Mesodermal cell (in vitro differentiated cells): ENCODE results near the gene D2HGDH.

ENCODE experiments used
- H3K27ac ChIP-seq: 2 replicates; pipeline ENCODE4 v1.7.0; 2013; ENCODE audit warnings: mild to moderate bottlenecking, low read depth, low read length, moderate library complexity; ENCODE audit not compliant: severe bottlenecking
- H3K36me3 ChIP-seq: 2 replicates; pipeline ENCODE4 v1.7.1; 2013; ENCODE audit warnings: mild to moderate bottlenecking, low read length, moderate library complexity; ENCODE audit not compliant: control insufficient read depth, insufficient read depth
- H3K4me1 ChIP-seq: one replicate; pipeline ENCODE4 v1.7.1; 2013; ENCODE audit warnings: mild to moderate bottlenecking, low read length; ENCODE audit not compliant: insufficient read depth, control insufficient read depth, poor library complexity, severe bottlenecking
- H3K4me3 ChIP-seq: 2 replicates; pipeline ENCODE4 v1.7.0; 2013; ENCODE audit warnings: low read length, control low read depth, mild to moderate bottlenecking; ENCODE audit not compliant: insufficient read depth, poor library complexity, severe bottlenecking; ENCODE audit errors: extremely low read depth
- H3K9me3 ChIP-seq: 2 replicates; pipeline ENCODE4 v1.7.1; 2013; ENCODE audit warnings: mild to moderate bottlenecking, low read length, moderate library complexity; ENCODE audit not compliant: control insufficient read depth
- WGBS, 2 experiments: methylation state at CpG; one replicate each; pipeline ENCODE4 v1.1.5; 2013; ENCODE audit warnings: missing lambda C conversion rate in 2 of 2; ENCODE audit not compliant: insufficient coverage in 2 of 2; 5-methylcytosine and 5-hydroxymethylcytosine counted together

D2HGDH gene

DNA sequence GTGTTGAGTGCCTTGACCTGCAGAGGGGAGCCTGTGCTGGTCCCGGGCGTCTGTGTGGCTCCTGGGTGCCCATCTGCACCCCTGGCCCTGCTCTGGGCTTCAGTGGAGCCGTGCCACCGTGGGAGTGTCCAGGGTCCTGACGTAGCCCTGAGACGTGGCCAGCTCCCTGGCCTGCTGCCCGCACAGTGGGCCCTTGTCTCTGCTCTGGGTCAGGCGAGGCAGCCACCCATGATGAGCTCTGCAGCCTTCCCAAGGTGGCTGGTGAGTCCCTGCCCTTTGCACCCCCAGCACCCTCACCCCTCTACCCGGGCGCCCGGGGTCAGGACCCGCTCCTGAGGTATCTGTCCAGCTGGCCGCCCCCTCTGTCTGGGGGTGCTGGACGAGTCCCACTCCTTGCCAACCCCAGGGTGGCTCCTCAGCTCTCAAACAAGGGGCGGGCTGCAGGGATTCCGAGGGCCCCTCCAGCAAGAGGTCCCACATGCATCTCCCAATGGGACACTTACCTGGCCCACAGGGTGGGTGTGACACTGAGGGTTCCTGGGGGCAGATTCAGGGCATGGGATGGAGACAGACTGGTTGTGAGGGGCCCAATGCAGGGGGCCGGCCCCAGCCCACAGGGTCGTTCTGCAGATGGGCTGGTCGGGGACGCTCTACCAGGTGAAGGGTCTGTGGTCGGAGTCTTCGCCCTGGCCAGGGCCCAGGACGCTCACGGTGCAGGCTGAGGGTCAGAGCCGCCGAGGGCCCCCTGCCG, 76.9 kb downstream of the D2HGDH start:
- H3K36me3 ChIP-seq = no peaks in the 10 kb centered on the region

DNA sequence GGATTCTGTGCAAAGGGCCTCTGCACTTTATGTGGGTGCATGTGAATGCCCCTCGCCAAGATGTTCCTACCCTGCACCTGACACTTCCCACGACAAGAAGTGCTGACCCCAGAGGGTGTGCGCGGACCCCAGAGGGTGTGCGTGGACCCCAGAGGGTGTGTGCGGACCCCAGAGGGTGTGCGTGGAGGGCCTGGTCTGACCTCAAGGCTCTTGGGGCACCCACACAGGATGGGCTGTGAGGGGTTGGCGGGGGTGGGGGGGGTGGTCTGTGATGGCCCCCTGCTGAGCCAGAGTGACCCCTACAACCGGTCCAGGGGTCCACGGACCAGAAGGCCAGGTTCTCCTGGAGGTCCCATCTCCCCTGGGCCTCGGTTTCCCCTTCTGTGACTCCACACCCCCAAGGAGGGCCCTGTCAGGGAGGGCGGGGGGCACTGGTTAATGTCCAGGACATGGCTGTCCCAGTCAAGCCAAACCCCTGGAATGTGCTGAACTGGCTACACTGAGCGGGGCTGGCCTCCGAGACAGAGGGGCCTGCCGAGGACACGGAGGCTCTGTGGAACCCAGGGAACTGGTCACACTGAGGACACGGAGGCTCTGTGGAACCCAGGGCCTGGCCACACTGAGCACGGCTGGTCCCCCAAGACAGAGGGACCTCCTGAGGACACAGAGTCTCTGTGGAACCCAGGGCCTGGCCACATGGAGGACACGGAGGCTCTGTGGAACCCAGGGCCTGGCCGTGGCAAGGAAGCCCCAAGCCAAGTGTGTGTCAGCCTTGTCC, 77.7 kb downstream of the D2HGDH start:
- Histone ChIP-seq H3K4me1 (no peaks in the 10 kb centered on the region), H3K9me3 (no peaks in the 10 kb centered on the region), H3K36me3 (no peaks in the 10 kb centered on the region), H3K27ac (no peak overlapping the region), H3K4me3 (no peak overlapping the region)
- WGBS, 2 experiments = 88% methylated on average over 18 to 20 of the region's 20 CpGs

More for the DNA sequence above, 76.9 kb downstream of the D2HGDH start:
- 92 to 95% methylated on average over 21 to 25 of the region's 27 CpGs for WGBS, 2 experiments
- H3K4me3 ChIP-seq = no peak overlapping the region
- no peaks in the 10 kb centered on the region for H3K9me3 ChIP-seq
- no peak overlapping the region for H3K27ac ChIP-seq
- H3K4me1 ChIP-seq = no peaks in the 10 kb centered on the region

DNA sequence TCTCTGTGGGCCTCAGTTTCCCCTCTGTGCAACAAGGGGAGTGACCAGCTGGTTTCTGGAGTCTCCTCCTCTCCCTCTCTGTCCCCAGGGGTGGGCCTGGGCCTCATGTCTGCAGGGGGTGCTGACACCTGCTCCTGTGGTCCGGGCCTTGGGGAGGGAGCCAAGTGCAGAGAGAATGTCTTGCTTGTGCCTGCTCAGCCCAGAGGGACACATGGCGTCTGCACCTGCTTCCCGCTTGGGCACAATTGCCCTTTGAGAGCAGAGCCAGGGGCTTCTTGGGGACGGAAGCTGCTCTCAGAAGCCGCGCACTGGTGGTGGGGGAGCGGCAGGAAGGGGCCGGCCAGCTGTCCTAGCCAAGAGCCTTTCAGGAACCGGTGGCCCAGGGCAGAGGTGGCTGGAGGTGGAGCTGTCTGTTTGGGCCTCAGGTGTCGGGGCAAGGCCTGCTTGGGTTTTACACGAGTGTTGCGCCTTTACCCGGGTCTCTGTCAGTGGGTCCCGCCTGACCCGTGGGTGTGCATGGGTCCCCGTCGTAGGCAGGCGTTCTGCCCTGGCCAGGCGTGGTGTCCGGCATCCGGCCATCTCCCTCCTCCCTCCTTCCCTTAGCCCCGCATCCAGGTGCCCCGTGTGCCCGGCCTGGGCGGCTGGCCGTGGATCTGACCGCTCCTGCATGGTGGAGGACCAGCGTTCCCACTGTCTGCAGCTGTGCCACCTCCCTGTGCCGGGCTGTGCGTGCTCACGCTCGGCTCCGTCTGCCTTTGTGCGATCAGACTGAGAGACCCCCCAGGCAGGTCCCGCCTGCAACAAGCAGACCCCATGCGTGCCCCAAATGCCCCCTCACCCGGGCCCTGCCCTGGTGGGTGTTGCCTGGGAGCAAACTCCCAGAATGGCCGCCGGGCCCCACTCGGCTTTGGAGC, 78.6 kb downstream of the D2HGDH start:
- Histone ChIP-seq H3K36me3 (no peaks in the 10 kb centered on the region), H3K27ac (no peak overlapping the region), H3K9me3 (no peaks in the 10 kb centered on the region), H3K4me1 (no peaks in the 10 kb centered on the region), H3K4me3 (no peak overlapping the region)
- WGBS, 2 experiments = 90 to 93% methylated on average over 34 to 39 of the region's 40 CpGs

DNA sequence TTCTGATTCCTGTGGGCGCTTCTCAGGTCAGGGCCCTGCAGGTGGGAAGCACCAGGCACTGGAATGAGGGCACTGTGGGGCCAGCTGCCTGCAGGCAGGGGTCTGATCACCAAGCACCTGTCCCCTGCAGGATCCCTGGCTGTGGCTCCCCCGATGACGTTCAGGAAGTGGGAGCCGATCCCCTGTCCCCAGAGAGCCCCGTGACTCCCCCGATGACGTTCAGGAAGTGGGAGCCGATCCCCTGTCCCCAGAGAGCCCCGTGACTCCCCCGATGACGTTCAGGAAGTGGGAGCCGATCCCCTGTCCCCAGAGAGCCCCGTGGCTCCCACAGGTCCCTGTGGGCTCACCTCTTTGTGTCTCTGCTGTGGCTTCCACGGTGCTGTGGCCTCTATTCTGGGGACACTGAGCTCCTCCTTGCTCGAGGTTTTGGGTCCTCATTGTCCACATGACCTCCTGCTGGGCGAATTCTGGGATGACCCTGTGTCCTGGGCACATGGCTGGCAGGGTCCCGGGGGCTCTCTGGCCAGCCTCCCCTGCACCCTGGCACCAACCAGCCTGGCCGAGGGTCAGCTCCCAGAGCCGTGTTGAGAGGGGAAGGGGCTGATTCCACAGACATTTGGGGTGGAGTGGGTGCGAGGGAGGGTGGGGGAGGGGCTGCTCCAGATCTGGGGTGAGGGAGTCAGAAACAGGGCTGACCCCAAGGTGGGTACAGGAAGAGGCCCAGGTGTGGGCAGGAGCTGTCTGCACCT, 79.4 kb downstream of the D2HGDH start:
- Histone ChIP-seq H3K4me1 (no peaks in the 10 kb centered on the region), H3K27ac (no peak overlapping the region), H3K9me3 (no peaks in the 10 kb centered on the region), H3K4me3 (no peak overlapping the region), H3K36me3 (no peaks in the 10 kb centered on the region)
- WGBS, 2 experiments = 80 to 83% methylated on average over 9 to 19 of the region's 20 CpGs

DNA sequence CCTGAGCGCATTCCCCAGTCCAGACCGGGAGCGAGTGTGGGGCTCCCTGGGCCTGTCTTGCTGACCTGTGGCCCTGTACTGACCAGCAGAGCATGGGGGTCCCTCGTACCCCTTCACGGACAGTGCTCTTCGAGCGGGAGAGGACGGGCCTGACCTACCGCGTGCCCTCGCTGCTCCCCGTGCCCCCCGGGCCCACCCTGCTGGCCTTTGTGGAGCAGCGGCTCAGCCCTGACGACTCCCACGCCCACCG, 79.9 kb downstream of the D2HGDH start:
- Histone ChIP-seq H3K9me3 (no peaks in the 10 kb centered on the region), H3K4me1 (no peaks in the 10 kb centered on the region), H3K27ac (no peak overlapping the region), H3K4me3 (no peak overlapping the region), H3K36me3 (no peaks in the 10 kb centered on the region)
- WGBS, 2 experiments = 89 to 95% methylated on average over 15 to 16 of the region's 17 CpGs

DNA sequence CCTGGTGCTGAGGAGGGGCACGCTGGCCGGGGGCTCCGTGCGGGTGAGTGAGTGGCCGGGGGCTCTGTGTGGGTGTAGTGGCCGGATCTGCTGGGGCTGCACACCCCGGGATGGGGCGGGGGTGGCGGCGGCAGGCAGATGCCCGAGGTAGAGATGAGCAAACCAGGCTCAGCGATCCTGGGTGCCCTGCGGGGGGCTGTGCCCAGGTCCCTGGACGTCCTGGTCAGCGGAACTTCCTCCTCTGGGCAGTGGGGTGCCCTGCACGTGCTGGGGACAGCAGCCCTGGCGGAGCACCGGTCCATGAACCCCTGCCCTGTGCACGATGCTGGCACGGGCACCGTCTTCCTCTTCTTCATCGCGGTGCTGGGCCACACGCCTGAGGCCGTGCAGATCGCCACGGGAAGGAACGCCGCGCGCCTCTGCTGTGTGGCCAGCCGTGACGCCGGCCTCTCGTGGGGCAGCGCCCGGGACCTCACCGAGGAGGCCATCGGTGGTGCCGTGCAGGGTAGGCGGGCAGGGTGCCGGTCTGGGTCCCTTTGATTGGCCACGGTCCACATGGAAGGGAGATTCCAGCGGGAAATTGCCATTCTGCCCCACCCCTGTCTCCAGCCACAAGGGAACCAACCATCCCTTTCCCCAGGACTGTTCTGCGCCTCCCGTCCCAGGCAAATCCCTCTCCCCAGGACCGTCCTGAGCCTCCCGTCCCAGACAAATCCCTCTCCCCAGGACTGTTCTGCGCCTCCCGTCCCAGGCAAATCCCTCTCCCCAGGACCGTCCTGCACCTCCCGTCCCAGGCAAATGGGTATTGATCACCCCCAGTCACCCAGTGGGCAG, 80.4 kb downstream of the D2HGDH start:
- 92% methylated on average over 43 to 46 of the region's 52 CpGs for WGBS, 2 experiments

DNA sequence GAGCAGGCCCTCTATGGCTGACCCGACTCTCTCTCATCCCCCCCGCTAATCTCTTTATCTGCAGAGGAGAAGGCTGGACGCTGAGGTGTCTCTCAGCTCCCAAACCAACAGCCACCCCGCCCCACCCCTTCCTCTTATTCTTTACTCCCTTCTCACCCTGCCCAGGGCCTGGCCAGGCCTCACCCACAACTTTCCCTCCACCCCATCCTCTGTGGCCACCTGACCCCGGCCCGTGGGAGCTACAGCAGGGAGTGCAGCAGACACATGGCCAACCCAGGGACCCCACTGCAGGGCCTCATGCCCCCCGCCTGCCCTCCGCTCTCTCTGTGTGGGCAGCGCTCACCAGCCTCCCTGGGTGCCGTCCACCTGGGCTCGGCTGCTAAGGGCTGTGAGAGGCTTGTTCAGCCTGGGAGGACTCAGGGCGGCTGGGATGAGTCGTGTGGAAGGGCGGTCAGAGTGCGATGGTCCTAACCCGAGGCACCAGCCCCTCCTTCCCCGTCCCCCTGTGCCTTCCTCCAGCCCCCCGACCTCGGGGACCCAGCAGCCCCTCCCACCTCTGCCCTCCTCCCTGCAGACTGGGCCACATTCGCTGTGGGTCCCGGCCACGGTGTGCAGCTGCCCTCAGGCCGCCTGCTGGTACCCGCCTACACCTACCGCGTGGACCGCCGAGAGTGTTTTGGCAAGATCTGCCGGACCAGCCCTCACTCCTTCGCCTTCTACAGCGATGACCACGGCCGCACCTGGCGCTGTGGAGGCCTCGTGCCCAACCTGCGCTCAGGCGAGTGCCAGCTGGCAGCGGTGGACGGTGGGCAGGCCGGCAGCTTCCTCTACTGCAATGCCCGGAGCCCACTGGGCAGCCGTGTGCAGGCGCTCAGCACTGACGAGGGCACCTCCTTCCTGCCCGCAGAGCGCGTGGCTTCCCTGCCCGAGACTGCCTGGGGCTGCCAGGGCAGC, 81.3 kb downstream of the D2HGDH start:
- no peak overlapping the region for H3K27ac ChIP-seq
- no peaks in the 10 kb centered on the region for H3K4me1 ChIP-seq
- H3K9me3 ChIP-seq = no peaks in the 10 kb centered on the region
- H3K36me3 ChIP-seq = no peaks in the 10 kb centered on the region
- H3K4me3 ChIP-seq = no peak overlapping the region
- WGBS, 2 experiments = 89 to 92% methylated on average over 35 to 46 of the region's 48 CpGs

More for the DNA sequence above, 80.4 kb downstream of the D2HGDH start:
- no peaks in the 10 kb centered on the region for H3K4me1 ChIP-seq
- no peaks in the 10 kb centered on the region for H3K9me3 ChIP-seq
- no peaks in the 10 kb centered on the region for H3K36me3 ChIP-seq
- no peak overlapping the region for H3K4me3 ChIP-seq
- H3K27ac ChIP-seq = no peak overlapping the region

DNA sequence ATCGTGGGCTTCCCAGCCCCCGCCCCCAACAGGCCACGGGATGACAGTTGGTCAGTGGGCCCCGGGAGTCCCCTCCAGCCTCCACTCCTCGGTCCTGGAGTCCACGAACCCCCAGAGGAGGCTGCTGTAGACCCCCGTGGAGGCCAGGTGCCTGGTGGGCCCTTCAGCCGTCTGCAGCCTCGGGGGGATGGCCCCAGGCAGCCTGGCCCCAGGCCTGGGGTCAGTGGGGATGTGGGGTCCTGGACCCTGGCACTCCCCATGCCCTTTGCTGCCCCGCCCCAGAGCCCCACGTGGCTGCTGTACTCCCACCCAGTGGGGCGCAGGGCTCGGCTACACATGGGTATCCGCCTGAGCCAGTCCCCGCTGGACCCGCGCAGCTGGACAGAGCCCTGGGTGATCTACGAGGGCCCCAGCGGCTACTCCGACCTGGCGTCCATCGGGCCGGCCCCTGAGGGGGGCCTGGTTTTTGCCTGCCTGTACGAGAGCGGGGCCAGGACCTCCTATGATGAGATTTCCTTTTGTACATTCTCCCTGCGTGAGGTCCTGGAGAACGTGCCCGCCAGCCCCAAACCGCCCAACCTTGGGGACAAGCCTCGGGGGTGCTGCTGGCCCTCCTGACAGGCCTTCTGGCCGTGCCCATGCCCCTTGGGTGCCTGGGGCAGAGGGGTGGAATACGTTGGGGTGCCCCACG, 82.1 kb downstream of the D2HGDH start:
- WGBS, 2 experiments = 84% methylated on average over 28 to 30 of the region's 33 CpGs
- Histone ChIP-seq H3K27ac (no peak overlapping the region), H3K4me3 (no peak overlapping the region)

More for the DNA sequence above, 82.1 kb downstream of the D2HGDH start:
- no peaks in the 10 kb centered on the region for H3K4me1 ChIP-seq
- H3K9me3 ChIP-seq = no peaks in the 10 kb centered on the region
- H3K36me3 ChIP-seq = no peaks in the 10 kb centered on the region
